Natural killer cell (primary cell): ENCODE data around the gene NOL7. TPM values are rescaled to one million over a fixed set of nuclear protein-coding genes. Genes with fewer than 3 reads are reported as not detected.

Source experiments
- ATAC-seq, 3 donors: fragments of 150-1000 bp in 2 of 3; fragments of 200-7000 bp in 1 of 3; cut with Tn5 transposase; 1 replicate in 1 of 3; 2 replicates in 2 of 3; pipeline ENCODE4 v1.10.0; 2021; ENCODE audit warnings: mild to moderate bottlenecking in 2 of 3, moderate library complexity in 2 of 3
- DNase-seq, 2 donors: peaks; one replicate each; pipeline versions ENCODE4 v3.0.0 to v3.0.0-alpha.2; 2013 to 2021; ENCODE audit warnings: mixed read lengths in 1 of 2
- H3K27ac ChIP-seq: one replicate; pipeline ENCODE4 v1.5.1; 2013; ENCODE audit warnings: mild to moderate bottlenecking, low read length
- H3K27me3 ChIP-seq: one replicate; pipeline ENCODE4 v1.6.1; 2013; ENCODE audit warnings: low read length; ENCODE audit not compliant: control insufficient read depth, insufficient read depth
- H3K36me3 ChIP-seq: one replicate; pipeline ENCODE4 v1.6.1; 2013; ENCODE audit warnings: low read length; ENCODE audit not compliant: control insufficient read depth, insufficient read depth
- H3K4me1 ChIP-seq: one replicate; pipeline ENCODE4 v1.6.1; 2013; ENCODE audit warnings: low read length; ENCODE audit not compliant: control insufficient read depth, insufficient read depth
- H3K4me3 ChIP-seq: one replicate; pipeline ENCODE4 v1.5.1; 2013; ENCODE audit warnings: low read length
- H3K9me3 ChIP-seq: one replicate; pipeline ENCODE4 v1.6.1; 2013; ENCODE audit warnings: low read length; ENCODE audit not compliant: control insufficient read depth, insufficient read depth
- H3K27ac Mint-ChIP-seq, 2 donors: one replicate each; pipeline ENCODE4 v1.8.0; 2022; ENCODE audit warnings: mild to moderate bottlenecking in 2 of 2, mixed read lengths in 2 of 2, moderate library complexity in 1 of 2
- H3K27me3 Mint-ChIP-seq, 2 donors: one replicate each; pipeline ENCODE4 v1.8.0; 2022; ENCODE audit warnings: low read depth in 2 of 2, mixed read lengths in 2 of 2
- H3K36me3 Mint-ChIP-seq: one replicate; pipeline ENCODE4 v1.8.0; 2022; ENCODE audit warnings: mixed read lengths
- H3K4me1 Mint-ChIP-seq, 2 donors: one replicate each; pipeline ENCODE4 v1.8.0; 2022; ENCODE audit warnings: mixed read lengths in 2 of 2
- H3K4me3 Mint-ChIP-seq: one replicate; pipeline ENCODE4 v1.8.0; 2022; ENCODE audit warnings: mild to moderate bottlenecking, moderate library complexity, mixed read lengths
- H3K9me3 Mint-ChIP-seq, 2 donors: one replicate each; pipeline ENCODE4 v1.8.0; 2022; ENCODE audit warnings: mixed read lengths in 2 of 2
- CTCF ChIP-seq: fragments of 200-600 bp; IDR thresholded peaks from one replicate; pipeline ENCODE4 v1.8.0; 2022; ENCODE audit warnings: antibody characterized with exemption
- WGBS: methylation state at CpG from one replicate; pipeline ENCODE4 v1.1.7; 2013; ENCODE audit warnings: missing lambda C conversion rate; ENCODE audit not compliant: insufficient coverage; 5-methylcytosine and 5-hydroxymethylcytosine counted together
- intact Hi-C: fragments of 100-400 bp; cut with micrococcal nuclease; formaldehyde crosslinking; loops from one replicate; pipeline ENCODE4 v1.14.2; 2022
- total RNA-seq, 4 donors: library from RNA; stranded (reverse); fragments of 120-200 nt in 1 of 4; gene quantifications; one replicate each; pipeline versions ENCODE4 v1.2.3 to v1.2.4, GENCODE V29; 2013 to 2022

Gene NOL7
- total RNA-seq, 3 donors from 2014 or later (not counting 1 experiment from before 2014, with no cell fraction given) = 24.7 to 31.3 (median 29.6) TPM

DNA sequence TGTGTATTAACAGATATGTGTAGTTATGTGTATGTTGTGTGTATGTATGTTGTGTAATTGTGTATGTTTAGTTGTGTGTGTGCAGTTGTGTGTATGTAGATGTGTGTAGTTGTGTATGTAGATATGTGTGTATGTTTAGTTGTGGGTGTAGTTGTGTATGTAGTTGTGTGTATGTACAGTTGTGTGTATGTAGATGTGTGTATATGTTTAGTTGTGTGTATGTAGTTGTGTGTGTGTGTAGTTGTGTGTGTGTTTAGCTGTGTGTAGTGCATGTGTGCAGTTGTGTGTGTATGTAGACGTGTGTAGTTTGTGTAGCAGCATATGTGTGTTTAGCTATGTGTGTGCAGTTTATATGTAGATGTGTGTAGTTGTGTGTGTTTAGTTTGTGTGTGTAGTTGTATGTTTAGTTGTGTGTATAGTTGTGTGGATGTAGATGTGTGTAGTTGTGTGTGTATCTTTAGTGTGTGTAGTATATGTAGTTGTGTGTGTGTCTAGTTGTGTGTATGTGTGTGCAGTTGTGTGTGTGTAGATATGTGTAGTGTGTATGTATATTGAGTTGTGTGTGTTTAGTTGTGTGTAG, 24.5 kb upstream of the NOL7 start:
- H3K27me3 Mint-ChIP-seq = no peaks in the 10 kb centered on the region
- Histone ChIP-seq H3K36me3 (peaks cover 30% of the 10 kb centered on the region), H3K4me1 (no peaks in the 10 kb centered on the region), H3K27me3 (no peaks in the 10 kb centered on the region), H3K4me3 (no peak overlapping the region), H3K27ac (no peak overlapping the region), H3K9me3 (no peaks in the 10 kb centered on the region)
- H3K9me3 Mint-ChIP-seq = no peaks in the 10 kb centered on the region
- ATAC-seq = no peak
- no peaks in the 10 kb centered on the region for H3K4me1 Mint-ChIP-seq
- no peak overlapping the region for H3K27ac Mint-ChIP-seq
- intact Hi-C loops = no loop called here
- no peak overlapping the region for H3K4me3 Mint-ChIP-seq
- no peaks in the 10 kb centered on the region for H3K36me3 Mint-ChIP-seq
- no peak for DNase-seq
- no peak for TF ChIP-seq CTCF
- WGBS = 81% methylated on average over 1 of the region's 1 CpG

DNA sequence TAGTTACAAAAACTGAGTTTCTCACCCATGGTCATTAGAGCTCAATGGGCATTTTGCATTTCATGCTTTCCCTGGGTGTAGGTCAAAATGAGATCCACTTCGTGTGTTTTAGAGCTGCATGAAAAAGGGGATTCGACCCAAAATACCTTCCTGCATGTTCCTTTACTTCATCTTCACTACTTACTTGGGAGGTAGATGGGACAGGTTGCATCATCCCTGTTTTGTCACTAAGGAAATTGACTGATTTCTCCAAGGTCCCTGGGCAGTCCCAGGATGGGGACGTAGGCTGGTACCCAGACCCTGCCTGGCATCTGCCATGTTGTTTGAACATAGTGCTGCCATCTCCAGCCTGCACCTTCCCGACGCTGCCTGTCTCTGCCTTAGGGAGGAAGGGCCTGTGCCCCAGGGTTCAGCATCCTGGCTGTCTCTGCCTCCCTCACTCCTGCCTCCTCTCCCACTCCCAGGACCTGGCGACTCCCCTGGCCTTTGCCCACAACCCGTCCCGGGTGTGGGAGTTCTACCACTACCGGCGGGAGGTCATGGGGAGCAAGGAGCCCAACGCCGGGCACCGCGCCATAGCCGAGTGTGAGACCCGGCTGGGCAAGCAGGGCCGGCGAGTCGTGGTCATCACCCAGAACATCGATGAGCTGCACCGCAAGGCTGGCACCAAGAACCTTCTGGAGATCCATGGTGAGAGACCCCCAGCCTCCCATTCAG, 23.8 kb upstream of the NOL7 start:
- H3K36me3 Mint-ChIP-seq = no peaks in the 10 kb centered on the region
- Histone ChIP-seq H3K36me3 (peaks cover 30% of the 10 kb centered on the region), H3K27me3 (no peaks in the 10 kb centered on the region), H3K4me1 (no peaks in the 10 kb centered on the region), H3K27ac (no peak overlapping the region), H3K4me3 (no peak overlapping the region), H3K9me3 (no peaks in the 10 kb centered on the region)
- no peaks in the 10 kb centered on the region for H3K4me1 Mint-ChIP-seq
- TF ChIP-seq CTCF = no peak
- DNase-seq (no peak), ATAC-seq (no peak)
- intact Hi-C loops = no loop called here
- WGBS = 97% methylated on average over 21 of the region's 21 CpGs
- H3K4me3 Mint-ChIP-seq = no peak overlapping the region
- H3K27me3 Mint-ChIP-seq = no peaks in the 10 kb centered on the region
- no peak overlapping the region for H3K27ac Mint-ChIP-seq
- H3K9me3 Mint-ChIP-seq = no peaks in the 10 kb centered on the region

- Mint-ChIP-seq H3K4me1 (no peaks in the 10 kb centered on the region), H3K9me3 (no peaks in the 10 kb centered on the region), H3K27ac (no peak overlapping the region), H3K4me3 (no peak overlapping the region), H3K27me3 (no peaks in the 10 kb centered on the region), H3K36me3 (peaks cover 11% of the 10 kb centered on the region)
- no peak for DNase-seq
- intact Hi-C loops = no loop called here
- ATAC-seq = no peak
- H3K4me3 ChIP-seq = no peak overlapping the region
- no peaks in the 10 kb centered on the region for H3K9me3 ChIP-seq
- TF ChIP-seq CTCF = no peak
- WGBS = 87% methylated on average over 6 of the region's 6 CpGs
- peaks cover 38% of the 10 kb centered on the region for H3K36me3 ChIP-seq
- H3K27ac ChIP-seq = no peak overlapping the region
- H3K4me1 ChIP-seq = no peaks in the 10 kb centered on the region
- no peaks in the 10 kb centered on the region for H3K27me3 ChIP-seq
Measured at GRCh38 chr6:13593103-13593502, 22.0 kb upstream of the NOL7 start.

- 98% methylated on average over 5 of the region's 6 CpGs for WGBS
- no peak overlapping the region for H3K27ac Mint-ChIP-seq
- Histone ChIP-seq H3K27me3 (no peaks in the 10 kb centered on the region), H3K4me1 (no peaks in the 10 kb centered on the region), H3K27ac (no peak overlapping the region), H3K4me3 (no peak overlapping the region), H3K9me3 (no peaks in the 10 kb centered on the region), H3K36me3 (peaks cover 38% of the 10 kb centered on the region)
- H3K27me3 Mint-ChIP-seq = no peaks in the 10 kb centered on the region
- H3K36me3 Mint-ChIP-seq = peaks cover 15% of the 10 kb centered on the region
- intact Hi-C loops = no loop called here
- ATAC-seq = no peak
- DNase-seq = no peak
- H3K4me3 Mint-ChIP-seq = no peak overlapping the region
- H3K9me3 Mint-ChIP-seq = no peaks in the 10 kb centered on the region
- H3K4me1 Mint-ChIP-seq = no peaks in the 10 kb centered on the region
- TF ChIP-seq CTCF = no peak
Measured at GRCh38 chr6:13593720-13594119, 21.4 kb upstream of the NOL7 start.
